ENCODE measurements around the gene BRIP1.
"Not testable (repeated sequence)": the region's sequence is repeated elsewhere in the genome, so short reads cannot be mapped to it uniquely, and the experiment has no call there.

The BRIP1 gene

GRCh38 chr17:61808442-61808841 is 54.9 kb downstream of the BRIP1 start:
- FAIRE-seq (no peak), DNase-seq (ENCODE audit: extremely low spot score, insufficient read length, low read depth) (no peak)

GRCh38 chr17:61806936-61807335 is 56.4 kb downstream of the BRIP1 start:
- DNase-seq (ENCODE audit: extremely low spot score, insufficient read length, low read depth) (no peak), FAIRE-seq (no peak)

- FAIRE-seq, result peak; percentile 55
- DNase-seq (ENCODE audit: extremely low spot score, insufficient read length, low read depth), result no peak
Measured at GRCh38 chr17:61806081-61806828, 57.1 kb downstream of the BRIP1 start.

- no peak for DNase-seq (ENCODE audit: extremely low spot score, insufficient read length, low read depth)
- no peak for FAIRE-seq
Measured at GRCh38 chr17:61805399-61805798, 57.9 kb downstream of the BRIP1 start.

GRCh38 chr17:61803796-61804195 is 59.5 kb downstream of the BRIP1 start:
- no peak for FAIRE-seq
- no peak for DNase-seq (ENCODE audit: extremely low spot score, insufficient read length, low read depth)

- no peak for FAIRE-seq
- DNase-seq (ENCODE audit: extremely low spot score, insufficient read length, low read depth), result no peak
Measured at GRCh38 chr17:61803216-61803615, 60.1 kb downstream of the BRIP1 start.

- no peak for DNase-seq (ENCODE audit: extremely low spot score, insufficient read length, low read depth)
- FAIRE-seq, result no peak
Measured at GRCh38 chr17:61799812-61800484, 63.4 kb downstream of the BRIP1 start.

GRCh38 chr17:61797283-61797682 is 66.0 kb downstream of the BRIP1 start:
- FAIRE-seq (no peak), DNase-seq (ENCODE audit: extremely low spot score, insufficient read length, low read depth) (no peak)

- FAIRE-seq (no peak), DNase-seq (ENCODE audit: extremely low spot score, insufficient read length, low read depth) (no peak)
Measured at GRCh38 chr17:61795546-61795945, 67.8 kb downstream of the BRIP1 start.

- FAIRE-seq (no peak), DNase-seq (ENCODE audit: extremely low spot score, insufficient read length, low read depth) (no peak)
Measured at GRCh38 chr17:61794792-61795191, 68.5 kb downstream of the BRIP1 start.

GRCh38 chr17:61794242-61794641 is 69.1 kb downstream of the BRIP1 start:
- no peak for DNase-seq (ENCODE audit: extremely low spot score, insufficient read length, low read depth)
- no peak for FAIRE-seq

GRCh38 chr17:61793565-61793964 is 69.8 kb downstream of the BRIP1 start:
- no peak for DNase-seq (ENCODE audit: extremely low spot score, insufficient read length, low read depth)
- no peak for FAIRE-seq

- DNase-seq (ENCODE audit: extremely low spot score, insufficient read length, low read depth) (no peak), FAIRE-seq (no peak)
Measured at GRCh38 chr17:61789872-61790271, 73.5 kb downstream of the BRIP1 start.

GRCh38 chr17:61786088-61786487 is 77.2 kb downstream of the BRIP1 start:
- no peak for FAIRE-seq

GRCh38 chr17:61784510-61784909 is 78.8 kb downstream of the BRIP1 start:
- FAIRE-seq (peak; percentile 50), DNase-seq (ENCODE audit: extremely low spot score, insufficient read length, low read depth) (no peak)

More at GRCh38 chr17:61786088-61786487, 77.2 kb downstream of the BRIP1 start:
- no peak for DNase-seq (ENCODE audit: extremely low spot score, insufficient read length, low read depth)

GRCh38 chr17:61783556-61784304 is 79.6 kb downstream of the BRIP1 start:
- DNase-seq (ENCODE audit: extremely low spot score, insufficient read length, low read depth) (no peak), FAIRE-seq (peak; percentile 67)

- FAIRE-seq, result no peak
- DNase-seq (ENCODE audit: extremely low spot score, insufficient read length, low read depth), result no peak
Measured at GRCh38 chr17:61783120-61783519, 80.2 kb downstream of the BRIP1 start.

- DNase-seq (ENCODE audit: extremely low spot score, insufficient read length, low read depth), result no peak
- FAIRE-seq, result no peak
Measured at GRCh38 chr17:61782683-61783082, 80.6 kb downstream of the BRIP1 start.

- no peak for DNase-seq (ENCODE audit: extremely low spot score, insufficient read length, low read depth)
- FAIRE-seq, result no peak
Measured at GRCh38 chr17:61775364-61775763, 88.0 kb downstream of the BRIP1 start.

GRCh38 chr17:61774724-61775123 is 88.6 kb downstream of the BRIP1 start:
- no peak for FAIRE-seq
- DNase-seq (ENCODE audit: extremely low spot score, insufficient read length, low read depth), result no peak

- not testable (repeated sequence) for FAIRE-seq; DNase-seq (ENCODE audit: extremely low spot score, insufficient read length, low read depth)
Measured at GRCh38 chr17:61774087-61774486, 89.2 kb downstream of the BRIP1 start.
